SJSA1 (cell line): ENCODE results near the gene SPRYD3. TPM values are rescaled to one million over a fixed set of nuclear protein-coding genes. Genes with fewer than 3 reads are reported as not detected.
"Not testable (repeated sequence)": the region's sequence is repeated elsewhere in the genome, so short reads cannot be mapped to it uniquely, and the experiment has no call there.

Experiments
- DNase-seq, 2 experiments: peaks; one replicate each; pipeline ENCODE4 v3.0.0-alpha.2; 2015 to 2020; ENCODE audit warnings: low spot score in 2 of 2, low read depth in 1 of 2
- H3K27ac ChIP-seq: fragments of 250-450 bp; sonication (Bioruptor Pico); 2 replicates; pipeline ENCODE4 v1.5.1; 2020; ENCODE audit warnings: mild to moderate bottlenecking, moderate library complexity
- H3K27me3 ChIP-seq: fragments of 250-450 bp; sonication (Bioruptor Pico); replicated peaks from 2 replicates; pipeline ENCODE4 v1.5.1; 2020; ENCODE audit warnings: mild to moderate bottlenecking, moderate library complexity
- H3K36me3 ChIP-seq: fragments of 250-450 bp; sonication (Bioruptor Pico); 2 replicates; pipeline ENCODE4 v1.5.1; 2020; ENCODE audit warnings: mild to moderate bottlenecking
- H3K4me1 ChIP-seq: fragments of 250-450 bp; sonication (Bioruptor Pico); replicated peaks from 2 replicates; pipeline ENCODE4 v1.6.1; 2021; ENCODE audit warnings: mild to moderate bottlenecking
- H3K4me3 ChIP-seq: fragments of 250-450 bp; sonication (Bioruptor Pico); 2 replicates; pipeline ENCODE4 v1.5.1; 2020; ENCODE audit warnings: mild to moderate bottlenecking
- H3K9me3 ChIP-seq: fragments of 250-450 bp; sonication (Bioruptor Pico); replicated peaks from 2 replicates; pipeline ENCODE4 v1.5.1; 2020; ENCODE audit warnings: mild to moderate bottlenecking
- total RNA-seq: library from RNA; depleted of rRNA; stranded (reverse); fragments of >200 nt; shearing (Covaris generic); gene quantifications from 2 replicates; pipeline ENCODE4 v1.2.3, GENCODE V29; 2014

Gene SPRYD3
- total RNA-seq, 1 experiment from 2014 or later = 18.3 TPM

- not testable (repeated sequence) for H3K9me3 ChIP-seq, H3K36me3 ChIP-seq, DNase-seq, H3K4me1 ChIP-seq, H3K27ac ChIP-seq, H3K27me3 ChIP-seq, H3K4me3 ChIP-seq
Observed at GRCh38 chr12:53112431-53112830, 33.2 kb upstream of the SPRYD3 start.

- Histone ChIP-seq H3K36me3 (no peaks in the 10 kb centered on the region; the same call in 1 of the 2 replicates), H3K27ac (no peak overlapping the region), H3K4me1 (no peaks in the 10 kb centered on the region), H3K9me3 (no peaks in the 10 kb centered on the region), H3K4me3 (no peak overlapping the region), H3K27me3 (0 out of 2 replicates have a peak, but pooled peaks cover 3% of the 10 kb centered on the region)
- DNase-seq = no peak
Observed at GRCh38 chr12:53107122-53107521, 27.9 kb upstream of the SPRYD3 start.

GRCh38 chr12:53105712-53106439, 26.7 kb upstream of the SPRYD3 start:
- Histone ChIP-seq H3K36me3 (no peaks in the 10 kb centered on the region; the same call in 1 of the 2 replicates), H3K27me3 (0 out of 2 replicates have a peak, but pooled peaks cover 3% of the 10 kb centered on the region), H3K27ac (no peak overlapping the region), H3K4me3 (no peak overlapping the region), H3K9me3 (no peaks in the 10 kb centered on the region), H3K4me1 (no peaks in the 10 kb centered on the region)
- DNase-seq = no peak

- H3K4me1 ChIP-seq = no peaks in the 10 kb centered on the region
- no peak overlapping the region for H3K27ac ChIP-seq
- no peaks in the 10 kb centered on the region for H3K9me3 ChIP-seq
- 0 out of 2 replicates have a peak, but pooled peaks cover 3% of the 10 kb centered on the region for H3K27me3 ChIP-seq
- H3K36me3 ChIP-seq = no peaks in the 10 kb centered on the region; the same call in 1 of the 2 replicates
- DNase-seq = no peak
- H3K4me3 ChIP-seq = no peak overlapping the region
Observed at GRCh38 chr12:53105256-53105655, 26.1 kb upstream of the SPRYD3 start.

GRCh38 chr12:53103860-53104305, 24.7 kb upstream of the SPRYD3 start:
- H3K27ac ChIP-seq = no peak overlapping the region
- H3K9me3 ChIP-seq = no peaks in the 10 kb centered on the region
- no peak overlapping the region for H3K4me3 ChIP-seq
- no peaks in the 10 kb centered on the region for H3K27me3 ChIP-seq
- no peak for DNase-seq
- no peaks in the 10 kb centered on the region; the same call in 1 of the 2 replicates for H3K36me3 ChIP-seq
- peaks cover 4% of the 10 kb centered on the region for H3K4me1 ChIP-seq

GRCh38 chr12:53102883-53103807, 24.0 kb upstream of the SPRYD3 start, which contains the start of gene SOAT2:
Gene SOAT2 (plus strand): TSS chr12:53103486. CDS start chr12:53103578, 92 bp downstream.
- Histone ChIP-seq H3K36me3 (no peaks in the 10 kb centered on the region), H3K4me3 (no peak within 1 kb of the TSS), H3K27me3 (no peaks in the 10 kb centered on the region), H3K4me1 (peaks cover 12% of the 10 kb centered on the region), H3K27ac (no peak within 1 kb of the TSS), H3K9me3 (no peaks in the 10 kb centered on the region)
- no peak for DNase-seq

GRCh38 chr12:53101931-53102781, 23.0 kb upstream of the SPRYD3 start:
- no peaks in the 10 kb centered on the region for H3K27me3 ChIP-seq
- peaks cover 22% of the 10 kb centered on the region for H3K4me1 ChIP-seq
- H3K4me3 ChIP-seq = no peak overlapping the region
- H3K9me3 ChIP-seq = no peaks in the 10 kb centered on the region
- no peak overlapping the region for H3K27ac ChIP-seq
- no peaks in the 10 kb centered on the region for H3K36me3 ChIP-seq
- no peak for DNase-seq

- Histone ChIP-seq H3K9me3 (no peaks in the 10 kb centered on the region), H3K4me3 (no peak overlapping the region), H3K4me1 (peaks cover 31% of the 10 kb centered on the region)
Observed at GRCh38 chr12:53101266-53101665, 22.1 kb upstream of the SPRYD3 start.

GRCh38 chr12:53100466-53101151, 21.4 kb upstream of the SPRYD3 start:
- no peak for DNase-seq
- no peaks in the 10 kb centered on the region for H3K27me3 ChIP-seq
- H3K4me3 ChIP-seq = no peak overlapping the region

More at GRCh38 chr12:53101266-53101665, 22.1 kb upstream of the SPRYD3 start:
- no peaks in the 10 kb centered on the region for H3K36me3 ChIP-seq
- H3K27ac ChIP-seq = no peak overlapping the region
- no peaks in the 10 kb centered on the region for H3K27me3 ChIP-seq
- DNase-seq = no peak

GRCh38 chr12:53099071-53099882, 20.1 kb upstream of the SPRYD3 start:
- DNase-seq = peak; percentile 94 to 98
- H3K36me3 ChIP-seq = no peaks in the 10 kb centered on the region
- H3K27ac ChIP-seq = peak overlapping the region; percentile 83
- H3K4me3 ChIP-seq = peak overlapping the region; percentile 52
- H3K27me3 ChIP-seq = no peaks in the 10 kb centered on the region
- H3K9me3 ChIP-seq = no peaks in the 10 kb centered on the region
- H3K4me1 ChIP-seq = peaks cover 35% of the 10 kb centered on the region

More at GRCh38 chr12:53100466-53101151, 21.4 kb upstream of the SPRYD3 start:
- Histone ChIP-seq H3K9me3 (no peaks in the 10 kb centered on the region), H3K36me3 (no peaks in the 10 kb centered on the region), H3K4me1 (peaks cover 35% of the 10 kb centered on the region), H3K27ac (no peak overlapping the region)

GRCh38 chr12:53098354-53098981, 19.3 kb upstream of the SPRYD3 start:
- H3K9me3 ChIP-seq = no peaks in the 10 kb centered on the region
- peak overlapping the region; percentile 52 for H3K4me3 ChIP-seq
- DNase-seq = peak; percentile 80 to 88
- H3K27ac ChIP-seq = peak overlapping the region; percentile 83
- H3K27me3 ChIP-seq = no peaks in the 10 kb centered on the region
- H3K4me1 ChIP-seq = peaks cover 35% of the 10 kb centered on the region
- H3K36me3 ChIP-seq = no peaks in the 10 kb centered on the region
